HG02981 (cell line): ENCODE results near the gene ARID1B.

ENCODE experiments used
- ATAC-seq: cut with Tn5 transposase; IDR thresholded peaks from one replicate; pipeline ENCODE4 v1.9.1; 2021; ENCODE audit warnings: mild to moderate bottlenecking, moderate library complexity; ENCODE audit not compliant: unreplicated experiment

ARID1B gene

DNA sequence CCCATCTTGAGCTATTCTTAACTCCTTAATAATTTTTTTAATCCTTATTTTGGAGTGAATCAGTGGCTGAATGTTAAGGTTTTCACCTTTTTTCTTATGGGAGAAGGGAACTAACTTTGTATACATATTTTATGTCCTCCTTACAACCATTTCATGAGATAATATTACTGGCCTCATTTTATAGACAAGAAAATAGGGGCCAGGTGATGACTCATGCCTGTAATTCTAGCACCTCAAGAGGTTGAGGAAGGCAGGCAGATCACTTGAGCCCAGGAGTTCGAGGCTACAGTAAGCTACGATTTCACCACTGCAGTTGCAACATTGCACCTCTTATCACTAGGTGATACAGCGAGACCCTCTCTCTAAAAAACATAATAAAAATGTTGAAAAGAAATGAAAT, 417.5 kb downstream of the ARID1B start:
- ATAC-seq, result no peak

DNA sequence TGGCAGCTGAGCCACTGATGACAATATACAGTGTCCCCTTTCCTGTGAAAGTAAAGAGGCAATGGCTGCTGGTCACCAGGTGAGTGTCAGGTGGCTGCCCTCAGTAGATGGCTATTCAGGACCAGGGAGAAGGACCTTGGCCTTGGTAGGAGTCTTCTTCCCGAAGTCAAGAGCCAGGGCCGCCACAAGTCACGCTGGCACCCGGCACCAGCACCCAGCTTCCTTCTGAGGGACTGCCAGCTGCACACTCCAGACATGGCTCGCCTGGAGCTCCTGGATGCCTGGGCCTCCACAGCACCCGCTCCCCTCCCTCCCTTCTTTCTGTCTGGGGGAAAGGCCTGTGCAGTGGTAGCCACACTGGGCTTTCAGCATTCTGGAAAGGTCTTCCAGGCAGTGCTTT, 419.2 kb downstream of the ARID1B start:
- ATAC-seq, result no peak

DNA sequence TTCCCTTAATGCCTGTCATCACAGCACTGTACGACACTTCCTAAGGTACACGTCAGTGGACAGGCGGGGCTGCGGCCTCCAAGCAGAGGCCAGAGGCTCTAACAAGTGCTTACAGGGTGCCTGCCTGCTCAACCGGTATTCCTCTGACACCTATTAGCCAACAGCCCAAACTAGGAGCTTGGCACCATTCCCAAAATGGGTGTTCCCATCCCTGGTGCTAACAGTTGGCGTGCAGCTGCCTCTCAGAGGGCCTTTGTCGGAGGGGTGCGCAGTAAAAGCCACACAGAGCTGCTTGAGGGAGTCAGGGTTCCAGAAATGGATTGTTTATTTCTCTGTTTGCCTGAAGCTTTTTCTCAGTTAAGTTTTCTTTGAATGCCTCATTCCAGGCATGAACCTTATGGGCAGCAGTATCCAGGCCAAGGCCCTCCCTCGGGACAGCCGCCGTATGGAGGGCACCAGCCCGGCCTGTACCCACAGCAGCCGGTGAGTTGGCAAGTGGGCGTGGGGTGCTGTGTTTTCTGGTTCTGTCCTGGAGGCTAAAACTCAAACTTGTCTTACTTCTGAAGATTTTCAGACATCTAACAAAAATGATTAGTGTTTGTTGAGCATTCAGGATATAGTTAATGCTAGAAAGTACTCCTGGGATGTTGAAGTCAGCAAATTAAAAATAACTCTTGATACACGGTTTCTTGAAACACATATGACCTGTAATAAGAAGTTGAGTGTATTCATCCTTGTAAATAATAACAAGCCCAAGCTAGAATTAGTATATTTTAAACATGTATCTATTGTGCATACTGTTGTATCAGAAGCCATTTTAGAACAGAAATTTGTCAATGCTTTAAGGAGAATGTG, 421.5 kb downstream of the ARID1B start:
- ATAC-seq, result no peak

DNA sequence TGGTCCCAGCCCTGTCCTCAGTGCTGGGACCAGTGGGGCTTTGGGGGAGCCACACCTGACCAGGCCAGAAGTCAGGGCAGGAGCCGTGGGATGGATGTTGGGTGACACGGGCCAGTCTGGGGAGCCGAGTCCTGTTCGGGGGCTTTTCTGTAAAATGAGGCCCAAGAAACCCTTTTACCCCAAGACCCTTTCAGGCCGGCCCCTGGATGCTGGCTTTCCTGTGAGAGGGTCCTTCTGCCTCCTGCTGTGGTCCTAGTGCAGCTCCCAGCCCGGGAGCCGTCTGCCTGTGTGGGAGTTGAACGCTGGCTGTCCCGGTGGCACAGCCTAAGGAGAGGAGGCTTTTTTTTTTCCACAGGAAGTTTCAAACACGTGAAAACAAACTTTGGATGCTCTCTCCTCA, 422.9 kb downstream of the ARID1B start:
- ATAC-seq, result no peak

DNA sequence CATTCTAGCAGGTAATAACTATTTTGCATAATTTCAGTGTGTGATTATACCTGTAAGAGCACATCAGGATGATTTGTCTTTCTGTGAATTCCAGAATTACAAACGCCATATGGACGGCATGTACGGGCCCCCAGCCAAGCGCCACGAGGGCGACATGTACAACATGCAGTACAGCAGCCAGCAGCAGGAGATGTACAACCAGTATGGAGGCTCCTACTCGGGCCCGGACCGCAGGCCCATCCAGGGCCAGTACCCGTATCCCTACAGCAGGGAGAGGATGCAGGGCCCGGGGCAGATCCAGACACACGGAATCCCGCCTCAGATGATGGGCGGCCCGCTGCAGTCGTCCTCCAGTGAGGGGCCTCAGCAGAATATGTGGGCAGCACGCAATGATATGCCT, 423.4 kb downstream of the ARID1B start:
- no peak for ATAC-seq

DNA sequence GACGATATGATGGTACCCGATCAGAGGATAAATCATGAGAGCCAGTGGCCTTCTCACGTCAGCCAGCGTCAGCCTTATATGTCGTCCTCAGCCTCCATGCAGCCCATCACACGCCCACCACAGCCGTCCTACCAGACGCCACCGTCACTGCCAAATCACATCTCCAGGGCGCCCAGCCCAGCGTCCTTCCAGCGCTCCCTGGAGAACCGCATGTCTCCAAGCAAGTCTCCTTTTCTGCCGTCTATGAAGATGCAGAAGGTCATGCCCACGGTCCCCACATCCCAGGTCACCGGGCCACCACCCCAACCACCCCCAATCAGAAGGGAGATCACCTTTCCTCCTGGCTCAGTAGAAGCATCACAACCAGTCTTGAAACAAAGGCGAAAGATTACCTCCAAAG, 423.9 kb downstream of the ARID1B start:
- ATAC-seq, result no peak

DNA sequence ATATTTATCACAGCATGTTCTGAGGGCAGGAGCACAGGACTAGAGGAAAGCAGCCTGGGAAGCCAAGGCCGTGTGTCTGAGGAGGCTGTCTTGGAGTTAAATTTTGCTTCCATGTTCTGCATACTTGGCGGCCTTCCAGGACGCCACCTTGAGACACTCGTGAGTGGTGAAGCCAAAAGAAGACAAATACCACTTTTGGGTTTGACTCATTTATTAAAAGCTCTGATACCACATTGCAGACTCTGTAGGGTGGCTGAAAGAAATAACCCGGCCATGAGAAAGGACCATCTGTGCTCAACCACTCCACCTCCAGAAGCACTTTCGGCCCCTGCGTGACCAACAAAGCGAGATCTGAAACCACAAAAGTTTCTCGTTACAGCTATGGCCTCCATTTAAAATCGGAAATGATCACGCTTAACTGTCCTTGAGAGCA, 426.1 kb downstream of the ARID1B start:
- ATAC-seq, result peak; percentile 79

DNA sequence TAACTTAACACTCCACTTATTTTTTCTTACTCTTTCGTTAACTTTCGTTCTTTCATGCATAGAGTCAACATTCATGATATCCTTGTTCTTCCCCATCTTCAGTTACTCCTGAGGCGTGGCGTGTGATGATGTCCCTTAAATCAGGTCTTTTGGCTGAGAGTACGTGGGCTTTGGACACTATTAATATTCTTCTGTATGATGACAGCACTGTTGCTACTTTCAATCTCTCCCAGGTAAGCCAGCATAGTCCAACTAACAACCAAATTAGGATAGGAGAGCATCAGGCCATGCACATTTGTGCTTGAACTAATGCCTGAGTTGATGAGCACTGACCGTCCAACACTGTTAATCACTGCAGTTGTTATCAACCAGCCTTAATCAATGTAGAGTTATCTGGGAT, 426.6 kb downstream of the ARID1B start:
- peak; percentile 15 for ATAC-seq

DNA sequence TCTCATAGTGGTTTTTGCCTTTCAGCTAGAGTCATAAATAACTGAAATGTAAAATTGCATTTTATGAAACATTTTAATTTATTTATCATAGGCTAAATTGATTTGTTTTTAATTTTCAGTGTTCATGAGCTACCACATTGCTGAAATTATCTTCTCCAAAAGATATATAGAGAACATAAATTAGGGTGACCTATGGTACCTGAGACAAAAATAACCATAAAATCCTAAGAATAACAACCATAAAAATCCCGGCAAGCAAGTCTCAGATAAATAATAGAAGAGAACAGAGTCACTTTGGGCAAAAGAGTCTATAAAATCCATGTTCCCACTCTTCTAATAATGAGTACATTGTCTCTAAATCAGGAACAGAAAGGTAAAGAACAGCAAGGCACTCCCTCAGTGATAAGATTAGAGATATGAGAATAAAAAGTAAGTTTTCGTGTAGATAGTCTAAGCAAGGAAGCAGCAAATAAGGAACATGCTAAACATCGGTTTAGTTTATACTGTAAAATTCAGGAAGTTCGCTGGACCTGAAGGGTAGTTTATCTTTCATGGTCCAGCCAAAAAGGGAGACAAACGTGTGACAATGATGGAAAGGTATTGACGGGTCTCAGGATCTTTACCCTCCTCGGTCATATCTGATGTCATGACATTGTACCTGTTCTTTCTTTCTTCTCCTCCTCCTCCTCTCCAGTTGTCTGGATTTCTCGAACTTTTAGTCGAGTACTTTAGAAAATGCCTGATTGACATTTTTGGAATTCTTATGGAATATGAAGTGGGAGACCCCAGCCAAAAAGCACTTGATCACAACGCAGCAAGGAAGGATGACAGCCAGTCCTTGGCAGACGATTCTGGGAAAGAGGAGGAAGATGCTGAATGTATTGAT, 428.5 kb downstream of the ARID1B start:
- ATAC-seq, result no peak

DNA sequence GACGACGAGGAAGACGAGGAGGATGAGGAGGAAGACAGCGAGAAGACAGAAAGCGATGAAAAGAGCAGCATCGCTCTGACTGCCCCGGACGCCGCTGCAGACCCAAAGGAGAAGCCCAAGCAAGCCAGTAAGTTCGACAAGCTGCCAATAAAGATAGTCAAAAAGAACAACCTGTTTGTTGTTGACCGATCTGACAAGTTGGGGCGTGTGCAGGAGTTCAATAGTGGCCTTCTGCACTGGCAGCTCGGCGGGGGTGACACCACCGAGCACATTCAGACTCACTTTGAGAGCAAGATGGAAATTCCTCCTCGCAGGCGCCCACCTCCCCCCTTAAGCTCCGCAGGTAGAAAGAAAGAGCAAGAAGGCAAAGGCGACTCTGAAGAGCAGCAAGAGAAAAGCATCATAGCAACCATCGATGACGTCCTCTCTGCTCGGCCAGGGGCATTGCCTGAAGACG, 429.2 kb downstream of the ARID1B start:
- ATAC-seq, result no peak

DNA sequence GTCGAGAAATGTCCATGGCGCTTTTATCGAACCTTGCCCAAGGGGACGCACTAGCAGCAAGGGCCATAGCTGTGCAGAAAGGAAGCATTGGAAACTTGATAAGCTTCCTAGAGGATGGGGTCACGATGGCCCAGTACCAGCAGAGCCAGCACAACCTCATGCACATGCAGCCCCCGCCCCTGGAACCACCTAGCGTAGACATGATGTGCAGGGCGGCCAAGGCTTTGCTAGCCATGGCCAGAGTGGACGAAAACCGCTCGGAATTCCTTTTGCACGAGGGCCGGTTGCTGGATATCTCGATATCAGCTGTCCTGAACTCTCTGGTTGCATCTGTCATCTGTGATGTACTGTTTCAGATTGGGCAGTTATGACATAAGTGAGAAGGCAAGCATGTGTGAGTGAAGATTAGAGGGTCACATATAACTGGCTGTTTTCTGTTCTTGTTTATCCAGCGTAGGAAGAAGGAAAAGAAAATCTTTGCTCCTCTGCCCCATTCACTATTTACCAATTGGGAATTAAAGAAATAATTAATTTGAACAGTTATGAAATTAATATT, 430.4 kb downstream of the ARID1B start:
- no peak for ATAC-seq

DNA sequence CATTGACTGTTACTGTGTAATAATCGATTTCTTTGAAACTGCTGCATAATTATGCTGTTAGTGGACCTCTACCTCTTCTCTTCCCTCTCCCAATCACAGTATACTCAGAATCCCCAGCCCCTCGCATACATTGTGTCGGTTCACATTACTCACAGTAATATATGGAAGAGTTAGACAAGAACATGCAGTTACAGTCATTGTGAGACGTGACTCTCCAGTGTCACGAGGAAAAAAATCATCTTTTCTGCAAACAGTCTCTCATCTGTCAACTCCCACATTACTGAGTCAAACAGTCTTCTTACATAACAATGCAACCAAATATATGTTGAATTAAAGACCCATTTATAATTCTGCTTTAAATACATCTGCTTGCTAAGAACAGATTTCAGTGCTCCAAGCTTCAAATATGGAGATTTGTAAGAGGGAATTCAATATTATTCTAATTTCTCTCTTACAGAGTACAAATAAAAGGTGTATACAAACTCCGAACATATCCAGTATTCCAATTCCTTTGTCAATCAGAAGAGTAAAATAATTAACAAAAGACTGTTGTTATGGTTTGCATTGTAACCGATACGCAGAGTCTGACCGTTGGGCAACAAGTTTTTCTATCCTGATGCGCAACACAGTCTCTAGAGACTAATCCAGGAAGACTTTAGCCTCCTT, 432.8 kb downstream of the ARID1B start:
- no peak for ATAC-seq

DNA sequence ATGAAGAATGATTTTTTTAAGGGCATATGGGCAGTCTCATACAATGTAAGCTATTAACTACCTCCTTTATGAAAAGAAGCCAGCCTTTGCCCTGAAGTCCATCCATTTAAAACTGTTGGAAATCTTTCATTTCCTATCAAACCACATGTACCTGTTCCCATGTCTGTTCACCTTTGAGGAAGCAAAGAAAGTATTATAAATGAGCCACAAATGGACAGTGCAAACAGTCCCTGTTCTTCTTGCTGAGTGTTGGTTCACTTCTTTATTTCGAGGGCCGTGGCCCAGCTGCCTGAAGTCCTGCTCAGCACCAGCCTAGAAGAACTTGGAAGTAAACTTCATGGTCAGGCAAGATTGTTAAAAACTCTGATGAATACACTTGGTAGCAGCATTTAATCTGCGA, 433.8 kb downstream of the ARID1B start:
- no peak for ATAC-seq

DNA sequence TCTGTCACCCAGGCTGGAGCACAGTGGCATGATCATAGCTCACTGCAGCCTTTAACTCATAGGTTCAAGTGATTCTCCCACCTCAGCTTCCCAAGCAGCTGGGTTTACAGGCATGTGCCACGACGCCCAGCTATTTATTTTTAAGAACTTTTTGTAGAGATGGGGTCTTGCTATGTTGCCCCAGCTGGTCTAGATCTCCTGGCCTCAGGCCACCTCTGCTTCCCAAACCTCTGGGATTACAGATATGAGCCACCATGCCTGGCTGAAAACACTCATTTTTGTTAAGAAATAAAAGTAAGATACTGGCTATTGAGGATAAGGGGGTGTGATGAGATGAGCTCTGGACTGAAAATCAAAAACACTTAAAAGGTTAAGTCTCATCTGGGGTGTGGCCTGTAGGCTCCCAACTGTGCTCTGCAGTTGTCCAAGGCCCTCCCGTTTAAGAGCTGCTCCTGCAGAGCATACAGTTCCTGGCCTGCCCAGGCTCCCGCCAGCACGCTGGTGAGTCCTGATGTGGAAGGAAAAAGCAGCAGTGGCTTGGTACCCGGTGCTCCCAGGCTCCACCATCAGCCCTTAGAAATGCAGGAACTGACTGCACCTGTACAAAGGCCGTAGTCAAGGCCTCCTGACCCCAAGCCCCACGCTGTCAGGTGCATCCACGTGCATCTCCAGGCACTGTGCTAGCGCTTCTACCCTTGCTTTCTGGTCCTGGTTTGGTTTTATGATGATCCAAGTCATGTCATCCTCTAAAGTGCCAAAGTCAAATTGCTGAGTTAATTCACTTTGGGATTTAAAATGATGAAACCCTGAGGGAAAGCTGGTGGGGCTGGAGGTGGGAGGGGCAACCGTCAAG, 434.7 kb downstream of the ARID1B start:
- ATAC-seq, result no peak

DNA sequence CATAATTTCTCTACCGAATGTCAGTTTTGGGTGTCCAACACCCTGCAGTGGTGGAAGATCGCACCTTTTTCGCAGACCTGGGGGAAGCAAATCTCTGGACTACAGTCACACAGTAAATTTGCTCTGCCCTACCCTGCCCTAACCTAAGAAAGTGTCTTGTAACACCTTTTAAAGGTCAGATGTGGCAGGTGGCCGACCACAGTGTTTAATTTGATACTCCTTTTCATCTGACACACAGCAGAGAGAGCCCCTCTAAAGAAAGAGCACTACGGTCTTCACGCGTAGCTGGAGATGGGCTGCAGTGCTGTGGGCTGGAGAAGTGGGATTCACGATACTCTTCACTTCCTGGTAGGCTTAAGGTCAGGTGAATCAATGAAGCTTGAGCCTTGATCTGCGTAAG, 436.2 kb downstream of the ARID1B start:
- ATAC-seq, result no peak

DNA sequence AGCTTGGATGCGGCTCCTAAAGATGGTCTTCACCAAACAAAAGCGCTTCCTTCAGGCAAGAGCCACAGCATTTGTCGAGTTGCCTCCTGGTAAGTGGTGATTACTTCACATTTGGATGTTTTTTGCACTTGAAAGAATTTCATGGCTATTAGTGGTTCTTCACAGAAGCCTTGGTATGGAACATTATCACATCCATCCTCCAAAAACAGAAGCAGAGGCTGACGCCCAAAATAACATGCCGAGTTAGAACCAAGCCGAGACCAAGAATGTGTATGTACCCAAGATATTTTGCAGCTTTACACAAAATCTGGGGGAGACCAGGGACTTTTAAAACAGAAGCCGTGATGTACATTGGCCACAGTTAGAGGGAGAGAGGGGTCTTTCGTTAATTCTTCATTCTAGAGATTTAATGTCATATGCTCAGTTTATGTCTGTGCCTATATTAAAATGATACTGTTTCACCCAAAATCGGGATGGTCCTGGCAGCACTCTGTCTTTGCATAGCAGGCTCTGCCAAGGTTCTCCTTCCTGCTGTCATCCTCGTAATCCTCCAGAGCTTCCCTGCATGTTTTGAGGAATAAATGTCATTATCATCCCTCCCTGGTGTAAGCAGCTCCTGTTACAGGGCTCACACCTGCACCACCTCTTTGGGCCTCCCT, 436.9 kb downstream of the ARID1B start:
- no peak for ATAC-seq

DNA sequence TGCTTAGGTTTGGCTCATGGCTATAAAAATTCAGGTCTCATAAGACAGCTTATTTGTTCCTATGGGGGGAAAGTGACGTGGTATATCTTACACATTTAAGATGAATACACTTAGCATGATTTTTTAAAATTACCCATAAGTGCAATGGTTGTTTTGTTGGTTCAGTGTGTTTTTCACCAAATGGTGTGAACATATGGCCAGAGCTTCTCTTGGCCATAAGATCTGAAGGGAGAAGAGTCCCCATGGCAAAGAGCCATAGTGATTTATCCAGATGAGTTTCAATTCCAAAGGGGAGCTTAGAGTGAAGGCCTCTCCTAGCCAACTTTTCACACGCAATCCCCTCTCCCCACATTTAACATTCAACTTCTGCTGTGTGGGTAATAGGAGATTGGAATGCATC, 438.5 kb downstream of the ARID1B start:
- ATAC-seq, result no peak

DNA sequence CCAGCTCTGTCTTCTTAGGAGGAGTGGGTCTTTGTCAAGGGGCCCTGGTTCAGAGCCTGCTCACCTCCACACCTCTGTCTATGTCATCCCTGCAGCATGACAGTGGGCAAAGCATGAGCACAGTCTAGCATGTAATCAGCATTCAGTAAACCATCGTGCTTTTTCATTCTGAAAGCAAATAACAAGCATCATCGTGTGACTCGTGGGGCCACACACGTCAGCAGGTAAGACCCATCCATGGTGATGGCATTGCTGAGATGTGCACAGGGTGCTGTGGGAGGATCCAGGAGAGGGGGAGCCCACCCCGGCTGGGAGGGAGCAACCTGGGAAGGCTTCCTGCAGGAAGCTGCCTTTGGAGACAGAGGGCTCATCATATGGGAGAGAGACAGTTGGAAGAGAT, 439.4 kb downstream of the ARID1B start:
- ATAC-seq, result no peak

DNA sequence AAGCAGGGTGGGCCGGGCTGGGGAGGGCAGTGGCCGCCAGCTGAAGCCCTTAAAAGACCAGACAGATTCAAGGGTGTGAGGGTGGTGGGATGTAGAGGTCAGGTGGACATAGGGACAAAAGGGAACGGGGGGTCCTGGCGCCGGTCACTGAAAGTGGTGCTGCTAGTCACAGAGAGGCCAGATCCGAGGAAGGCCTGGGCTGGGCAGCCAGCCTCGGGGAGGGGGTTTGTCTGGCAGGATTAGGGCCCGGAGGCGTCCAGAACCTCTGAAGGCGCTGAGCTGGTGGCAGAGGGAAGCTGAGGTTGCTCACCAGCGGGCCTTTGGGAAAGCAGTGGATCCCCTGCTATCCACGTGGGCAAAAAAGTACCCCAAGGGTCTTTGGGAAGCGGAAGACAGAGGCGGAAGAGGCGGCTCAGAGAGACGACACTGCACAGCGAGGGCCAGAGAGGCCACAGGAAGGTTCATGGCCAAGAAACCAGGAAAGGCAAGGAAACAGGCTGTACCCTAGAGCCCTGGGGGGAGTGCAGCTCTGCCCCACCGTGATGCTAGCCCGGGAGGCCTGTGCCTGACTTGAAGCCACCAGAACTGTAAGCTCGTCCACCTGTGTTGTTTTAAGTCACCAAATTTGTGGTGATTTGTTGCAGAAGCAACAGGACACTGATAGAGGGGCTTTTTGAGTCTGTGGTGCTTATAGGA, 440.2 kb downstream of the ARID1B start:
- no peak for ATAC-seq
